HepG2 (cell line): Measurements from ENCODE around the gene TLK1. TPM values are rescaled to one million over a fixed set of nuclear protein-coding genes. Genes with fewer than 3 reads are reported as not detected.

ENCODE experiments used
- ARID3A ChIP-seq: IDR thresholded peaks from 2 replicates; pipeline ENCODE4 v1.6.1; 2012; ENCODE audit warnings: low read depth, low read length, improper control_type of control experiment
- ATF7-NPFF ChIP-seq: sonication (generic); formaldehyde crosslinking; IDR thresholded peaks from 2 replicates; pipeline ENCODE4 v1.8.1; 2023; ENCODE audit warnings: mild to moderate bottlenecking, low read depth, missing genetic modification reagents, moderate library complexity
- HDAC6 ChIP-seq: fragments of 200-600 bp; sonication (generic); IDR thresholded peaks from 2 replicates; pipeline ENCODE4 v1.7.0; 2017; ENCODE audit warnings: mild to moderate bottlenecking, antibody characterized with exemption, low read length, low read depth
- KMT2A ChIP-seq: sonication (generic); formaldehyde crosslinking; IDR thresholded peaks from 2 replicates; pipeline ENCODE4 v1.4.0; 2020; ENCODE audit warnings: missing genetic modification reagents
- MYC ChIP-seq: sonication (generic); formaldehyde crosslinking; IDR thresholded peaks from 2 replicates; pipeline ENCODE4 v1.9.0; 2021; ENCODE audit warnings: missing genetic modification reagents, borderline replicate concordance
- PHF20 ChIP-seq: sonication (generic); formaldehyde crosslinking; IDR thresholded peaks from 2 replicates; pipeline ENCODE4 v1.5.0; 2020; ENCODE audit warnings: mild to moderate bottlenecking, missing genetic modification reagents
- RAD21 ChIP-seq: fragments of 450-650 bp; formaldehyde crosslinking; IDR thresholded peaks from 2 replicates; pipeline ENCODE4 v1.5.0; 2020; ENCODE audit warnings: mild to moderate bottlenecking
- SIX1 ChIP-seq: sonication (generic); formaldehyde crosslinking; IDR thresholded peaks from 2 replicates; pipeline ENCODE4 v1.4.0; 2020; ENCODE audit warnings: missing genetic modification reagents, borderline replicate concordance
- SOX13 ChIP-seq, 3 experiments: fragments of 450-650 bp in 1 of 3; sonication (generic) in 1 of 3; formaldehyde crosslinking in 1 of 3; IDR thresholded peaks in 2 of 3; conservative IDR thresholded peaks in 1 of 3; 2 replicates each; pipeline versions ENCODE4 v1.5.0 to v1.6.1; 2016 to 2020; ENCODE audit warnings: antibody characterized with exemption in 1 of 3, mild to moderate bottlenecking in 1 of 3, missing compliant biosample characterization in 1 of 3, missing genetic modification reagents in 1 of 3, moderate library complexity in 1 of 3
- SOX6 ChIP-seq, 2 experiments: fragments of 450-650 bp in 1 of 2; sonication (generic) in 1 of 2; formaldehyde crosslinking in 1 of 2; IDR thresholded peaks; 2 replicates each; pipeline versions ENCODE4 v1.4.0 to v1.6.1; 2017 to 2020; ENCODE audit warnings: antibody characterized with exemption in 1 of 2, mild to moderate bottlenecking in 1 of 2, missing genetic modification reagents in 1 of 2
- TMF1 ChIP-seq: sonication (generic); formaldehyde crosslinking; IDR thresholded peaks from 2 replicates; pipeline ENCODE4 v1.8.1; 2022; ENCODE audit warnings: low read depth, missing genetic modification reagents
- ZNF207 ChIP-seq: fragments of 450-650 bp; IDR thresholded peaks from 2 replicates; pipeline ENCODE4 v1.6.1; 2016; ENCODE audit warnings: antibody characterized with exemption, borderline replicate concordance
- ZNF407 ChIP-seq: sonication (generic); formaldehyde crosslinking; IDR thresholded peaks from one replicate; pipeline ENCODE4 v1.5.1; 2020; ENCODE audit warnings: mild to moderate bottlenecking, missing genetic modification reagents; ENCODE audit errors: not compliant biosample characterization
- ZNF563 ChIP-seq: sonication (generic); formaldehyde crosslinking; IDR thresholded peaks from 2 replicates; pipeline ENCODE4 v1.8.0; 2022; ENCODE audit warnings: mild to moderate bottlenecking, moderate library complexity, missing genetic modification reagents
- ZNF704 ChIP-seq: sonication (generic); formaldehyde crosslinking; IDR thresholded peaks from 2 replicates; pipeline ENCODE4 v1.8.1; 2023; ENCODE audit warnings: mild to moderate bottlenecking, inconsistent platforms, moderate library complexity, missing genetic modification reagents, borderline replicate concordance
- ZSCAN29 ChIP-seq: sonication (generic); formaldehyde crosslinking; conservative IDR thresholded peaks from 2 replicates; pipeline ENCODE4 v1.4.0; 2020; ENCODE audit warnings: mild to moderate bottlenecking, missing genetic modification reagents
- polyA plus RNA-seq, 8 experiments: library from polyadenylated mRNA; depleted of rRNA in 3 of 8; stranded (reverse) in 7 of 8; unstranded in 1 of 8; fragments of >200 nt; fragmentation: Illumina TruSeq in 4 of 8; extraction: Trizol in 4 of 8; gene quantifications; 2 replicates each; pipeline versions ENCODE4 v1.2.1 to v1.2.3, GENCODE V29; 2011 to 2016; ENCODE audit warnings: low read depth in 4 of 8, missing spikeins in 1 of 8, mixed read lengths in 1 of 8; ENCODE audit not compliant: insufficient read depth in 1 of 8
- total RNA-seq, 5 experiments: library from RNA; depleted of rRNA; stranded (reverse); fragments of >200 nt; fragmentation: Illumina TruSeq; extraction: Trizol; gene quantifications; 2 replicates each; pipeline ENCODE4 v1.2.3, GENCODE V29; 2016; ENCODE audit warnings: low read depth in 1 of 5

Gene TLK1
- total and polyA plus RNA-seq, 2 of the 13 experiments (the other 11 are each of a cell fraction or from before 2014, with no cell fraction given): 16.8 to 28.7 TPM

GRCh38 chr2:171086352-171087290, 74.1 kb downstream of the TLK1 start (continued):
- TF ChIP-seq ZNF407 (CRISPR knock-in tag) (no peak), ZNF563 (CRISPR knock-in tag) (no peak), RAD21 (CRISPR knock-in tag) (peak; percentile 43; the same call in 1 of the 2 replicates), KMT2A (CRISPR knock-in tag) (0 out of 2 replicates have a peak, but pooled peaks have one; percentile 19), PHF20 (no peak), ZNF704 (CRISPR knock-in tag) (no peak), TMF1 (CRISPR knock-in tag) (no peak), ATF7-NPFF (CRISPR knock-in tag) (no peak), ZNF207 (no peak), ARID3A (peak; percentile 47; the same call in 1 of the 2 replicates), SIX1 (no peak), HDAC6 (no peak), ZSCAN29 (CRISPR knock-in tag) (0 out of 2 replicates have a peak, but pooled peaks have one; percentile 28), SOX13 (IDR thresholded peaks at IDR 0.05) (no peak), SOX13 (CRISPR knock-in tag; conservative IDR thresholded peaks at IDR 0.05 in 1 of 2, IDR thresholded peaks at IDR 0.05 in 1 of 2) (peak in 1 of 2 experiments; percentile 23; a peak in 1 of 4 replicates), MYC (CRISPR knock-in tag) (no peak), SOX6 (IDR thresholded peaks at IDR 0.05) (no peak), SOX6 (CRISPR knock-in tag; IDR thresholded peaks at IDR 0.05) (peak; percentile 25; the same call in 1 of the 2 replicates)
